Gastrocnemius medialis (tissue), 4 donors: Measurements from ENCODE around the gene BTF3L4. TPM values are rescaled to one million over a fixed set of nuclear protein-coding genes. Genes with fewer than 3 reads are reported as not detected.

ENCODE experiments used
- ATAC-seq, 2 donors: fragments of 150-250 bp; one replicate each; pipeline ENCODE4 v1.9.1; 2016
- DNase-seq, 2 donors: peaks; one replicate each; pipeline ENCODE4 v3.0.0-alpha.2; 2019
- H3K27ac ChIP-seq, 4 donors: fragments of 200-600 bp; sonication (generic); 1 replicate in 1 of 4; 2 replicates in 3 of 4; pipeline ENCODE4 v1.5.1; 2016 to 2018; ENCODE audit warnings: mild to moderate bottlenecking in 2 of 4, moderate library complexity in 1 of 4
- H3K27me3 ChIP-seq, 3 donors: fragments of 200-600 bp; sonication (generic) in 2 of 3; 1 replicate in 1 of 3; 2 replicates in 2 of 3; pipeline versions ENCODE4 v1.5.1 to v1.6.0; 2016 to 2019; ENCODE audit warnings: mild to moderate bottlenecking in 1 of 3, moderate library complexity in 1 of 3
- H3K36me3 ChIP-seq, 2 donors: fragments of 200-600 bp; sonication (generic) in 1 of 2; one replicate each; pipeline ENCODE4 v1.5.1; 2017 to 2018
- H3K4me1 ChIP-seq, 2 donors: fragments of 200-600 bp; sonication (generic) in 1 of 2; one replicate each; pipeline ENCODE4 v1.5.1; 2016 to 2017; ENCODE audit warnings: mild to moderate bottlenecking in 2 of 2
- H3K4me3 ChIP-seq, 4 donors: fragments of 200-600 bp; sonication (generic) in 3 of 4; 1 replicate in 1 of 4; 2 replicates in 3 of 4; pipeline ENCODE4 v1.5.1; 2016 to 2019; ENCODE audit warnings: mild to moderate bottlenecking in 2 of 4
- H3K9me3 ChIP-seq, 3 donors: fragments of 200-600 bp; sonication (generic) in 2 of 3; 1 replicate in 1 of 3; 2 replicates in 2 of 3; pipeline ENCODE4 v1.5.1; 2016 to 2019
- POLR2A ChIP-seq, 2 donors: fragments of 450-650 bp; IDR thresholded peaks; one replicate each; pipeline ENCODE4 v1.6.1; 2017; ENCODE audit warnings: antibody characterized with exemption in 2 of 2, mild to moderate bottlenecking in 2 of 2, moderate library complexity in 2 of 2
- in situ Hi-C, 4 donors: fragments of 200-750 bp; cut with MboI; loops; one replicate each; pipeline versions ENCODE4 v1.15.0 to v1.8.0; 2017; ENCODE audit warnings: low sequenced_read_pairs in 4 of 4
- intact Hi-C: fragments of 100-400 bp; cut with DNase I; formaldehyde crosslinking; loops from one replicate; pipeline ENCODE4 v1.15.1; 2023; ENCODE audit warnings: low total_unique reads
- total RNA-seq, 4 donors: library from RNA; depleted of rRNA; stranded (reverse); fragments of >200 nt; gene quantifications; one replicate each; pipeline versions ENCODE4 v1.1.0 to v1.2.3, GENCODE V29; 2016
- TF ChIP-seq, protein P1 (sequence below), 5 experiments: fragments of 450-650 bp in 3 of 5; fragments of 200-600 bp in 2 of 5; sonication (generic) in 2 of 5; IDR thresholded peaks in 4 of 5; conservative IDR thresholded peaks in 1 of 5; 1 replicate in 4 of 5; 2 replicates in 1 of 5; pipeline ENCODE4 v1.5.1; 2016 to 2019; ENCODE audit warnings: antibody characterized with exemption in 5 of 5, mild to moderate bottlenecking in 3 of 5, moderate library complexity in 3 of 5

Gene BTF3L4
- total RNA-seq, 4 donors from 2014 or later = 68.4 to 92.9 (median 72.4) TPM

DNA sequence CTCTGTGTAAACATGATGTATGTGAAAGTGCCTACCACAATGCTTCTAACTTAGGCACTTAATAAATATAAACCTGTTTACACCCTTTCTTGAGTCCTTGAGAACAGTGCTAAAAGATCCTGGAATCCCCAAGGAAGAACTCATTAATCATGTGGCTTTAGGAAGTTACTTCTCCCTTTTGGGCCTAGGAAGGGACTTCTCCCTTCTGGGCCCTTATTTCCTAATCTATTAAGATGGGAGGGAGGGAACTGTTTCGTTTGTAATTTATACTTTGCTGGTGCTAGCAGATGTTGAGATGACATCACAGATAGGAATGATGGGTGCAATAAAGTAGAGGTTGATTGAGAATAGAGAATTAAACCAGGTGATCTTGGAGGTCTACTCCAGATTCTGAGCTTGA lies 1.2 kb downstream of the BTF3L4 start:
- TF ChIP-seq POLR2A (IDR thresholded peaks at IDR 0.05) = no peak
- TF ChIP-seq, protein P1, sequence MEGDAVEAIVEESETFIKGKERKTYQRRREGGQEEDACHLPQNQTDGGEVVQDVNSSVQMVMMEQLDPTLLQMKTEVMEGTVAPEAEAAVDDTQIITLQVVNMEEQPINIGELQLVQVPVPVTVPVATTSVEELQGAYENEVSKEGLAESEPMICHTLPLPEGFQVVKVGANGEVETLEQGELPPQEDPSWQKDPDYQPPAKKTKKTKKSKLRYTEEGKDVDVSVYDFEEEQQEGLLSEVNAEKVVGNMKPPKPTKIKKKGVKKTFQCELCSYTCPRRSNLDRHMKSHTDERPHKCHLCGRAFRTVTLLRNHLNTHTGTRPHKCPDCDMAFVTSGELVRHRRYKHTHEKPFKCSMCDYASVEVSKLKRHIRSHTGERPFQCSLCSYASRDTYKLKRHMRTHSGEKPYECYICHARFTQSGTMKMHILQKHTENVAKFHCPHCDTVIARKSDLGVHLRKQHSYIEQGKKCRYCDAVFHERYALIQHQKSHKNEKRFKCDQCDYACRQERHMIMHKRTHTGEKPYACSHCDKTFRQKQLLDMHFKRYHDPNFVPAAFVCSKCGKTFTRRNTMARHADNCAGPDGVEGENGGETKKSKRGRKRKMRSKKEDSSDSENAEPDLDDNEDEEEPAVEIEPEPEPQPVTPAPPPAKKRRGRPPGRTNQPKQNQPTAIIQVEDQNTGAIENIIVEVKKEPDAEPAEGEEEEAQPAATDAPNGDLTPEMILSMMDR (IDR thresholded peaks at IDR 0.05 in 4 of 5, conservative IDR thresholded peaks at IDR 0.05 in 1 of 5) = no peak
- in situ Hi-C loops (no loop called here), intact Hi-C loops (loop anchor here (2.0 to 5.0 kb wide), 3 partner anchors 85 to 1890 kb away; partner anchors contain the start of genes IFT25, LRRC42, NRDC and ZFYVE9)
- no peak for DNase-seq
- Histone ChIP-seq H3K9me3 (no peaks in the 10 kb centered on the region), H3K4me3 (peak overlapping the region; percentile 75 to 87 (median 86)), H3K36me3 (peaks cover 0 to 26% of the 10 kb centered on the region in 2 donors), H3K27ac (peak overlapping the region; percentile 92 to 98 (median 96)), H3K4me1 (peaks cover 38 to 39% of the 10 kb centered on the region in 2 donors), H3K27me3 (no peaks in the 10 kb centered on the region)
- no peak for ATAC-seq

DNA sequence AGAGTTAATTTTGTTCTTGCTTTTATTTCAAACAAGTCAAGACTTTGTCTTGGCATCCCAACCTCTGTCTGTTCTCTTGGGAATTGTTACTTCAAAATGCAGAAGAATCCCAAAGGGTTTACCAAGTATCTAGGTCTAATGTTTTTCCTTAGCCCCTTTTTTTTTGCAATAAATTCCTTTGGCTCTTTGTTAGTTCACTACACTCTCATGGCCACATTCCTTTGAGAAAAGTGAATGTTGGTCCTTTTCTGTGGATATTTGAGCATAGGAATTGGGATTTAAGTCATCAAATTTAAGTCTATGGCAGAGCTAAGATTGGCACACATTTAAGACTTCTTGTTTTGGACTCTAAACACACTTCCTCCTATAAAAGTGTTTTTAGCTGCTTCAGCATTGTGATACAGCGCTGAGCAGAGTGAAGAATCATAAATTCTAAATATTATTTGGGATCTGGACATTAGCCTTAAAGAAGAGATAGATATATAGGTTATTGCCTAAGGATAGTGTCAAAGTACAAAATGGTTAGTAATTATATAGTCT lies 1.9 kb downstream of the BTF3L4 start:
- peak overlapping the region in 2 of 4 donors; percentile 84 to 87 for H3K4me3 ChIP-seq
- H3K27ac ChIP-seq = peak overlapping the region; percentile 92 to 98 (median 96)

DNA sequence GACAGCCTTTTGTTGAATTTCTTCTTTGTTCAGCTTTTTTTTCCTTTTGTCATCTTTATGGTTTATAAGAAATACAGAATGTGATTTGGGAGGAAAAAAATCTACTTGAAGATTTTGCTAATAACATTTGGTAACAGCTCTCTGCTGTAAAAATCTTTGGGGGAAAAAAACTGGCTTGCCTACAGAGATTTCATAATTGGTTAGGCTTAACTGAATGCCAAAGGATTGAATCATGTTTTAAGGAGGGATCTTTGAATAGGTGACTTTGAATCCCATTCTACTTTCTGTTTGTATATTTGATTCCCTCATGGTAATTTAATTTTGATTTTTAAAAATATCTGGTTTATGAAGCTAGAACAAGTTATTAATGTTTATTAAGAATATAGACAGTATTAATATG lies 3.2 kb downstream of the BTF3L4 start:
- H3K27ac ChIP-seq = peak overlapping the region in 2 of 4 donors; percentile 6 to 14
- peaks cover 32 to 35% of the 10 kb centered on the region in 2 donors for H3K4me1 ChIP-seq
- H3K36me3 ChIP-seq = peaks cover 0 to 37% of the 10 kb centered on the region in 2 donors
- H3K4me3 ChIP-seq = no peak overlapping the region
- no peaks in the 10 kb centered on the region for H3K9me3 ChIP-seq
- in situ Hi-C loops (no loop called here), intact Hi-C loops (loop anchor here (5.0 kb wide), 2 partner anchors 83 to 1888 kb away; partner anchors contain the start of genes IFT25, LRRC42 and ZFYVE9)
- H3K27me3 ChIP-seq = no peaks in the 10 kb centered on the region
- no peak for ATAC-seq
- TF ChIP-seq, protein P1 (IDR thresholded peaks at IDR 0.05 in 4 of 5, conservative IDR thresholded peaks at IDR 0.05 in 1 of 5) = no peak
- DNase-seq = no peak

More for the DNA sequence above, 1.9 kb downstream of the BTF3L4 start:
- H3K36me3 ChIP-seq = peaks cover 0 to 26% of the 10 kb centered on the region in 2 donors
- intact Hi-C loops = loop anchor here (2.0 to 5.0 kb wide), 3 partner anchors 84 to 1889 kb away; partner anchors contain the start of genes IFT25, LRRC42, NRDC and ZFYVE9
- DNase-seq (no peak), ATAC-seq (no peak)
- H3K27me3 ChIP-seq = no peaks in the 10 kb centered on the region
- in situ Hi-C loops = no loop called here
- no peaks in the 10 kb centered on the region for H3K9me3 ChIP-seq
- peaks cover 38 to 39% of the 10 kb centered on the region in 2 donors for H3K4me1 ChIP-seq
- TF ChIP-seq, protein P1 (IDR thresholded peaks at IDR 0.05 in 4 of 5, conservative IDR thresholded peaks at IDR 0.05 in 1 of 5) = no peak
- TF ChIP-seq POLR2A (IDR thresholded peaks at IDR 0.05) = no peak

DNA sequence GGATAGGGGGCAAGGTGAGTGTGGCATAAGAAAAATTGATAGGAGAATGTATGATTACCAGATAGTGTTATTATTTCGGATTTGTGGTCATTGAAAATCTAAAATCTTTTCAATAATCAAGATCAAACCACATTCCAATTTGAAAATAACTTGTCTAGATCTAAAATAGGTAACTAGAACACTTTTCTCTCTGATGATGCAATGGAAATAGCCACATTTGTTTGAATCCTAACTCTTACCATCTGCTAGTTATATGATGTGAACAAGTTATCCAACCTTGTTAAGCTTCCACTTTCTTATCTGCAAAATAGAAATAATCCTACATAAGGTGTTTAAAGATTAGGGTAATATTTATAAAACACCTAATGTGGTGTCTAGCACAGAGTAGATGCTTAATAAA lies 3.8 kb downstream of the BTF3L4 start:
- no peak overlapping the region for H3K27ac ChIP-seq
- no peak overlapping the region for H3K4me3 ChIP-seq

More for the DNA sequence above, 3.8 kb downstream of the BTF3L4 start:
- no peak for DNase-seq
- ATAC-seq = no peak
- intact Hi-C loops (loop anchor here (5.0 kb wide), 2 partner anchors 82 to 1887 kb away; partner anchors contain the start of genes IFT25, LRRC42 and ZFYVE9), in situ Hi-C loops (no loop called here)
- Histone ChIP-seq H3K4me1 (peaks cover 28 to 32% of the 10 kb centered on the region in 2 donors), H3K36me3 (peaks cover 0 to 43% of the 10 kb centered on the region in 2 donors), H3K27me3 (no peaks in the 10 kb centered on the region), H3K9me3 (no peaks in the 10 kb centered on the region)
- TF ChIP-seq, protein P1 (IDR thresholded peaks at IDR 0.05 in 4 of 5, conservative IDR thresholded peaks at IDR 0.05 in 1 of 5) = no peak
- no peak for TF ChIP-seq POLR2A (IDR thresholded peaks at IDR 0.05)
